HG02885 (cell line): ENCODE measurements around the gene CIP2A.

Experiments used
- ATAC-seq: cut with Tn5 transposase; IDR thresholded peaks from one replicate; pipeline ENCODE4 v1.9.1; 2021; ENCODE audit warnings: mild to moderate bottlenecking; ENCODE audit not compliant: unreplicated experiment, poor library complexity

The CIP2A gene

GRCh38 chr3:108565506-108565905 lies 23.7 kb downstream of the CIP2A start:
- ATAC-seq: no peak

DNA sequence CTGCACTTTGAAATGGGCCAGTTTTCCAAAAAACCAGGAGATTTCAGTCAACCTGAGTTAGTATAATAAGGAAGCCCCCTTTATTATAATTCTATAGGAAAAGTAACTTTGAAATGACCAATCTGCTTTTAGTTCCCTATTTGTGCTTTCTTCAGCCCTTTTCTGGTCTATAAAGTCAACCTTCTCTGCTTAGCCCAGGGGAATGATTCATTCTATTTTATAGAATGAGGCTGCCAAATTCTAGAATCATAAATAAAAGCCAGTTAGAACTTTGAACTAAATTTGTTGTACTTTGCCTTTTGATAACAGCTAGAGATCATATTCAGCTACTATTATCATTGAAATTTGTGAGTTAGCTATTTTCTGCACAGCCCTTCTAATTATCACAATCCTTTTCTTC lies 24.7 kb downstream of the CIP2A start:
- no peak for ATAC-seq

- no peak for ATAC-seq
Observed at GRCh38 chr3:108562565-108562964, 26.7 kb downstream of the CIP2A start.

- ATAC-seq: no peak
Observed at GRCh38 chr3:108555966-108556581, 33.2 kb downstream of the CIP2A start.

GRCh38 chr3:108554913-108555571 lies 34.2 kb downstream of the CIP2A start:
- ATAC-seq: no peak

DNA sequence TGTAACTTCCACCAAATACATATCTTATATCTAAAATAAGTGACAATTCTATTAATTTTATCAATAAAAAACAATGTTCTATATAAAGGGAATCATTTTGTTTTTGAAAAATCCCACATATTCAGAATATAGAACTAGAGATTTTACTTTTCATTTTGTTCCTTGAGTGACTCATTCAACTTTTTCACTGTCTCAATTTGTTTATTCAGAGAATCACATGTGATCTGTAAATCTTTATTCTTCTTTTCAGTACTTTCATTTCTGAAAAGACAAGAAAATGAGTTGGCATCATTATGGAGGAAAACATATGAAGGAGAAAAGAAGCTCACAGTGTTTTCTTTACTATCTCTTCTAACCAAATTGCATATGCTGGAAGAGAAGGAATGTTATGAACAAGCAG lies 35.0 kb downstream of the CIP2A start:
- no peak for ATAC-seq

GRCh38 chr3:108552267-108553159 lies 36.7 kb downstream of the CIP2A start:
- peak; percentile 69 for ATAC-seq

GRCh38 chr3:108548886-108549285 lies 40.4 kb downstream of the CIP2A start:
- ATAC-seq: no peak

- no peak for ATAC-seq
Observed at GRCh38 chr3:108548304-108548703, 40.9 kb downstream of the CIP2A start.

GRCh38 chr3:108546692-108547091 lies 42.5 kb downstream of the CIP2A start:
- ATAC-seq: peak; percentile 63

DNA sequence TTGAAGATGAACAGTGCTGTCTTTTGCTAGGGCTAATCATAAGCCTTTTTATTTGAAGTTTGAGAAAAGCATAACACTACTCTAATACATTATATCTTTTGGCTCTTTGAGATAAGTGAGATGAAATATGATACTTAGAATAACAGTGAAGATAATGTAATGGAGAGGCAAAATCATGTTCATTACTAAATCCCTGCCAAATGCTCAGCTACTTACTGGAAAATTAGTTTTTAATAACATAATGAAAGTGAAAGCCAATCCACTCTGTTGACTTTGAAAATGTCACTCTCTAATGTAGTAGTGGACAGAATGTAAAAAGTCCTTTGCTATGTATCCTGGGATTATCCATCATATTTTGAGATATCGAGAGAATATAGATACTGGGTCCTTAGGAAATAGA lies 43.0 kb downstream of the CIP2A start:
- ATAC-seq: peak; percentile 62

GRCh38 chr3:108538083-108538482 lies 51.2 kb downstream of the CIP2A start:
- no peak for ATAC-seq

- ATAC-seq: peak; percentile 97
Observed at GRCh38 chr3:108528459-108529252, 60.6 kb downstream of the CIP2A start.

DNA sequence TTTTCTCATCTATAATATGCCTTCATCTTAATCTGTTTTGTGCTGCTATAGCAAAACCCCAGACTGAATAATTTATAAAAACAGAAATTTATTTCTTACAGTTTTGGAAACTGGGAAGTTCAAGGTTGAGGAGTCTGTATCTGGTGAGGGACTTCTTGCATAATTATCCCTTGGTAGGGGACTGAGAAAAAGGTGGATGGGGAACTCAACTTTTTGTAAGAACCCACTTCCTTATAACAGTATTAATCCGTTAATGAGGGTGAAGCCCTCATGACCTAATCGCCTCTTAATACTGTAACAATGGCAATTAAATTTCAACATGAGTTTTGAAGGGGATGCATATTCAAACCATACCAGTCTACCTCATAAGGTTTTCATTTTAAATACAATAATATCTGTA lies 61.4 kb downstream of the CIP2A start:
- no peak for ATAC-seq

DNA sequence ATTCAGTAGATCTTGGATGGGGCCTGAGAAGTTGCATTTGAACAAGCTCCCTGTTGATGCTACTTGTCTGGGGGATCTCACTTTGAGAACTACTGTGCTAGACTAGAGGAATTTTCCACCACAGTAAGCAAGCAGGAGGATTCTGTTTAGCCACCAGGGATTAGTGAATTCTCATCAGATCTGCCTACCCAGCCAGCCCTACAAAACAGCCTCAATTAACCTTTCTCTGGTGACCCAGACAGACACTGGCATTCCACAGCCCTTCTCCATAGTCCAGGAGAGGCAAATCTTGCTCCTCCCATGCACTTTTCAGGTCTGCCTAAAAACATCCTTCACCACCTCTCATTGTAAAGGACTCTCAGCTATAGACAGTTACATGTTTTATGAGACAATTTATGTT lies 62.1 kb downstream of the CIP2A start:
- ATAC-seq: no peak

- no peak for ATAC-seq
Observed at GRCh38 chr3:108525971-108526370, 63.3 kb downstream of the CIP2A start.

DNA sequence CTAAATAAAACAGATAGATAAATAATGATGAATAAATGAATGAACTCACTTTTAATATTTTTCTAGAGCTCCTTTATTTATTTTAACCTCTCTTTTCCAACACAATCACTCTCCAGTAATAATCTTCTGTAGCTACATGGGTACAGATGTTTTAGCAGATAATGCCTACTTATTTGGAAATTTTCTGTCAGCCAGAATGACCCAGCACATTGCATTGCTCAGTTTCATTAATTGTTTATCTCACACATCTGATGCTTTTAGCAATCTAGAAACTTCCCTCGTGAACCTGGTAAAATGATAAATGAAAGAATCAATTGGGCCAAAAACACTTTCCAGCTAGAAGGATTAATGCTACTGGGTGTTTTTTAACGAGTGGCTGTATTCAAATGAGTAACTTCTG lies 64.0 kb downstream of the CIP2A start:
- no peak for ATAC-seq

GRCh38 chr3:108524537-108524936 lies 64.7 kb downstream of the CIP2A start:
- no peak for ATAC-seq

- ATAC-seq: no peak
Observed at GRCh38 chr3:108518895-108519294, 70.3 kb downstream of the CIP2A start.

DNA sequence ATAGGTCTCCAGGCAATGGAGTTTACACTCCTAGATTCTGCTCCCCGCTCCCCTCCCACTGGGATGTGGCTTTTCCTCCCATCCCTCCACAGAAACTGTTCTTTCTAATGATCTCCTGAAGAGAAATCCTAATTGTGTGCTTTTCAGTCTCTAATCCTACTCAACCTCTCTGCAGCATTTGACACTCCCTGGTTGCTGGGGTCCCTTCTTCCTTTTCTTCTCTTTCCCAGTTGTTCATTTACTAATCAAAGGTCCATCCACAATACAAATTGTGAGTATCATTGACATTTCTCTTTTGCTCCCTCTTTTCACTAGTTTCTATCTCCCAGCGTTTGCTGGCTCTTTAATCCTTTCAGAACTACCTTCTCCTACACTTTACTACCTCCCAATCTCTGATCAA lies 72.4 kb downstream of the CIP2A start:
- ATAC-seq: no peak

GRCh38 chr3:108513961-108514360 lies 75.3 kb downstream of the CIP2A start:
- no peak for ATAC-seq
